GM18873 (cell line): ENCODE measurements around the gene GLCCI1.
"Not testable (repeated sequence)": the region's sequence is repeated elsewhere in the genome, so short reads cannot be mapped to it uniquely, and the experiment has no call there.

Experiments
- ATAC-seq: cut with Tn5 transposase; IDR thresholded peaks from one replicate; pipeline ENCODE4 v1.9.1; 2021; ENCODE audit warnings: mild to moderate bottlenecking, moderate library complexity, moderate number of reproducible peaks; ENCODE audit not compliant: unreplicated experiment, low FRiP score

GLCCI1 gene

DNA sequence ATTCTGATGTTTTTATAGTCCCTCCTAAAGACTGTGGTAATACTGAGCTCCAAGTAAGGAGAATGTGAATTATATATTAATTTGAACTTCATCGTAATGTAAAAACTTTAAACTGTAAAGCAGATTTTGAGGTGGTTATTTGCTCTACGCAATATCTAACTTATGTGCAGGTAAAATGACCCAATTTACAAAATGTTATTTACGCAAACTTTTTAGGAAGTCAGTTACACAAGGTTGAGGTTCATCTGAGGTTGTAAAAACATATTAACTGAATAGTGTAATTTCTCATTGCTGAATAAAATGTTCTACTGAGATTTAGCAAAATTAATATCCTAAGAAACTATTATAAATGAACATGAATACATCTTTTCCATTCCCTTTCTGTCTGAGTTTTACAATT, 15.8 kb downstream of the GLCCI1 start:
- no peak for ATAC-seq

DNA sequence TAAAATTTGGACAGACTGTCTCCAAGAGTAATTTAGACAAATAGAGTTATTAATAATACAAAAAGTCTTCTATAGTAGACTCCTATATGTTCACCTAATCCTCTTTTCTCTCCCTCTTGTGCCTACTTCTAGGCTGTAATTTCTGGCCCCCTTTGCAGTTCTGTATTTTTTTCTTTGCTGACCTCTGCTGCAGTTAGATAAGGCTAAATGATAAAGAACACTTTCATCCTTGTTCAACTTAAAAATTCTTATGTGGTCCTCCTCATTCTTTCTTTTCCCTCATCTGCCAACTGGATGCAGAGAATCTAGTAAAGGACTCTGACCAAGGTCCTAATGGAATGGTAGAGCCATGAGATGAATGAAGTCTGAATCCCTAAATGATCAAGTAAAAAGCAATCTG, 20.1 kb downstream of the GLCCI1 start:
- no peak for ATAC-seq

DNA sequence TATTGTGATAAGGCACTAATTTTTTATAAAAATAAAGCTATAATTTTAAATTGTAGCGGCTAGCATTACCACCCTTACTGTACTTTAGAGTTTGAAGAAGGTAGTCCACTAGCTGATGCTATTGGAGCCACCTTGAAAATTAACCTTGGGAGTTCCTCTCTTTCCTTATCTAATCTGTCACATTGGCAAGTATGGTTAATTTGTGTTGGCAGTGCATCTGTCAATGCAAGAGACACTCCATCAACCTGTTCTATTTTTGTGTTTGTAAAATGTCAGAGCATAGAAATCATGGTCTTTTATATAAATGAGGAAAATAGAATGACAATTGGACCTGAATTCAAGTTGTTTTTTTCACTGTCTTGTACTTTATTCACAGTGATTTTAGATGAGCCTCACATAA, 20.5 kb downstream of the GLCCI1 start:
- ATAC-seq = no peak

DNA sequence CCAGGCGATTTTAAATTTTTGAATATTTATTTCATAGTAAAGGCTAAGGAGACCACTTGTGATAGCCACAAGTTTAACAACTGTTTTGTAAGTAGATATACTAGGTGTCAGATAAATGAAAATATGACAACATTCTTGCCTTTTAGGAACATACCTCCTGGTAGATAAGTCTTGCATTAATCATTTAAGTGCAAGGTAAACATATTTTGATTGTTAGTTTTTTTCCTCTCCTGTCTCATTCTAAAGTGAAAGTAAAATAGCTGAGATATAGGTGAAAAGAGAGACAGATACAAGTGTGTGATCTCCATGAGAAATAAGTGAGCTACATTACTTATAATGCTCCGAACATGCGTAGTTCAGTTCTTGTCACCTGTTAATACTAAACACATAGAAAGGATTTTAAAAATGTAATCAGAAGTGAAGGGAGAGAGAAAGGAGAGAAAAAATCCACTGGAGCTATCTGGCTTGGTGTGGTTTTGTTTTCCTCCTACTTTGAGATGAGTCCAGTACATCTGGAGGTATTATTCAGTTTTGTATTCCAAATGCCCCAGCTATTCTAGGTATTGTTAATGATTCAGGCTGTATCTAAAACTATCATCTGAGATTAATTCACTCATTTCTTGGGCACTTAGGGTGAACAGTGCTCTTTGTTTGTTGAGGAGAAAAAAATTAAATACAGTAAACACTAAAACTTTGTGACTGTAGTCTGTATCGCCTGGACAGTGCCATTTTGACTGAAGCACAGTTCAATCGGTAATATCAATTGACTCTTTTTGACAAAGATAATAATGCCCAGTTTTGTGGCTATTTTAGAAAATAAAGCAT, 21.2 kb downstream of the GLCCI1 start:
- ATAC-seq = no peak

DNA sequence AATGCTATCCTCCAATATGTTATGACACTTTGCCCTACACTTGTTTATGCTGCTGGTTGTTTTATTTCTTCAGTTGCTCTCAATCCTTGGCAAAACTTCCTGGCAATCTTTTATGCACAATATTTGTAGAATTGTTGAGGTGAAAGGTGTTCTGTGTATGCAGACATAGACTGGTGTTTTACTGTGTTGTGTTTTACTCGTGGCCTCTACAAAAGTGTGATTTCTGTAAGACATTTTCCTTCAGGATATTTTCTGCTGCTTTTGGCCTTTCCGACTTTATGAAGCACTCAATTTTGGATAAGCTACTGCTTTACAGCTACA, 21.8 kb downstream of the GLCCI1 start:
- no peak for ATAC-seq

DNA sequence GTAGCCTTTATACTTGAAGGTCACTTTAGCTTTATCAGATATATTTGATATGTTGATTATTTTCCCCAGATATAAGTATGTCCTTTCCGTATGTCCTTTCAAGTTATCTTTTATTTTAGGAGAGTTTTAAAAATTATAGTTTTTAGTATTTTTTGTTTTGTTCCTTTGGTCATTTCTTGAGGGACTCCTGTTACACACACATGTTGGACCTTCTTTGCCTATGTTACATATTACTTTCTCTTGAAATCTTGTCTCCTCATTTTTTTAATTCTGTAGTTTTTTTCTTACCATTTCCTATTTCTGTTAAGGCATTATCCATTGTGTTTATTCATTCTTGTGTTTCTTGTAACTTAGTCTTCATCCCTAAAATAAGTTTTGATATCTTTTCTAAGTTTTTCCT, 23.9 kb downstream of the GLCCI1 start:
- no peak for ATAC-seq

DNA sequence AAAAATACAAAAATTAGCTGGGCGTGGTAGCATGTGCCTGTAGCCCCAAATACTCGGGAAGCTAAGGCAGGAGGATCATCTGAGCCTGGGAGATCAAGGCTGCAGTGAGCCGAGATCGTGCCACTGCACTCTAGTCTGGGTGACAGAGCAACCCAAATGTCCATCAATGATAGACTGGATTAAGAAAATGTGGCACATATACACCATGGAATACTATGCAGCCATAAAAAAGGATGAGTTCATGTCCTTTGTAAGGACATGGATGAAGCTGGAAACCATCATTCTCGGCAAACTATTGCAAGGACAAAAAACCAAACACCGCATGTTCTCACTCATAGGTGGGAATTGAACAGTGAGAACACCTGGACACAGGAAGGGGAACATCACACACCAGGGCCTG, 26.8 kb downstream of the GLCCI1 start:
- ATAC-seq = not testable (repeated sequence)

DNA sequence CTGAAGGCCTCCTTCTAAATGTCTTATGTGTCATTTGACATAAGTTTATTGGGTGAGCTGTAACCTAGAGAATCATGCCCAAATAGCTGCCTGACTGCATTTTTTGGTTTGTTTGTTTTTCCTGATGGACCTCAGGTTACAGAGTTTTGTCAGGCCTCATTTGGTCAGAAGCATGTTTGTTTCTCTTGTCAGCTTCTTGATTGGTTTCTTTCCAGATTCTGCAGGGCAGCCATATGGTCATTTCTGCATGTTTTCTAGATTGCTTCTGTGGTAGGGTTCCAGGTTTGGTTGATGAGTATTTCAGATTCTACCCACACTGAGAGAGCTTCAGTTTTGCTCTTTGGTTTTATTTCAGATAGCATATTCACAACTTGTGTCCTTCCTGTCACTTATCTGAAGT, 28.0 kb downstream of the GLCCI1 start:
- no peak for ATAC-seq

DNA sequence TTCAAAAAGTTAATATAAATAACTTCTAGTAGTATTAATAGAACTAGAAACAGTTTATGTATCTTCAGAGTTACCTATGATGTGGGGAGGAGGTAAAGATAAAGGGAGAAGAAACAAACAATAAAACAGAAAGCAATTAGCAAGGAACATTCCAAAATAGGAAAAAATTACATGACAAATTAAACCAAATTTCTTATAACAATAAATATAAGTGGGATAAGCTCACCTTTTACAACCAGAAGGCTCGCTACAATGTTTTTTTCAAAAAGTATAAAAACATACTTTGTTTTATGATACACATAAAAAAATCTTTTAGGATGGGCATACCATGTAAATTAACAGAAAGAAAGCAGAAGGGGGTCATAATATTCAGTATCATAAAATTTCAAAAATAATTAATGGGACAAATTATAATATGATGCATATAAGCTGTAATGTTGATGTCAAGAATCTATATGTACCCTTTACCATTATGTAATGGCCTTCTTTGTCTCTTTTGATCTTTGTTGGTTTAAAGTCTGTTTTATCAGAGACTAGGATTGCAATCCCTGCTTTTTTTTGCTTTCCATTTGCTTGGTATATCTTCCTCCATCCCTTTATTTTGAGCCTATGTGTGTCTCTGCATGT, 31.8 kb downstream of the GLCCI1 start:
- ATAC-seq = no peak

DNA sequence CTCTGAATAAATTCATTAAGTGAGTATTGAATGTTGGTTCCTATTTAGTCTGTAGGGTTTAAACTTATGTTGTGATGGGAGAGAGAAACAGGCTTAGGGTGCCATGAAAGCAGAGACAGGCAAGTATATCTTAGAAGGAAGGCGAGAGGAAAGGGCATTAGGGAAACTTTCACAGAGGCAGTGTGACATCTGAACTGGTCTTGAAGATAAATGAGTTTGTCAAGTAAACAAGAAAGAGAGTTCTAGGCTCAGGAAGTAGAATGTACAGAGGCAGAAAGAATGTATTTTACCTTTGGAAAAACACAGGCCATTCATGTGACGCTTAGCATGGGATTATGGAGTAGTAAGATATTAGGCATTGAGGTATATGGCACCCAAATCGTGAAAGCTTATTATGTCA, 34.5 kb downstream of the GLCCI1 start:
- ATAC-seq = no peak

DNA sequence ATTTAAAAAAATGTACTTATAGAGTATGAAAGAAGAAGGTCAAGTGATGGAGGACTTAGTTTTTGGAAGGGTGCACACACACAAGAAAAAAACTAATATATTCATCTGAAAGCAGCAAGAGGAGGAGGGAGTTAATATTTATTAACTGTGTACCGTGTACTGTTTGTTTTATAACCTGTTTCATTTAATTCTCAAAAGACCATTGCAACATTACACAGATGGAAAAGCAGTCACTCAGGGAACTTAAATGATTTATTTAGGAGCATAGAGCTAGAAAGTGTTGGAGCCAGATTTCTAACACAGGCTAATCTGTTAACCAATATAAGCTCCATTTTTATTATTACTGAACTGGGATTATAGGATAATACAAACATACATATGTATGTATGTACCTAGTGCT, 36.7 kb downstream of the GLCCI1 start:
- no peak for ATAC-seq

DNA sequence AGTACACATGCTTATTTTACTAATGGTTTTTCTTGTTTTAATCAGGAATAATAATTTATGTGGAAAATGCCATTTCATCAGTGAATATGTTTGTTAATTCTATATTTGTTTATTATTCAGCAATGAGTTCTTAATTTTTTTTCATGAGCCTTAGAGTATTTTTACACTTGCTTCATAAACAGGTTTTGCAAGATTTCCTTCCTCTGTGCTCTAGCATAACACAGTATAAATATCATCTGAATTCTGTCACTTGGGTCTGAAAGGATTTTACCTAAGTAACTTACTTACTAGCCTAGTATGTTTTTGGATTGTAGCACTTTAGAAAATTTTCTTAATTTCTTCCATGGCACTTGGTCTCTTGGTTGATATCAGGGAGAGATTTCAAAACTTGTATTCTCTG, 45.8 kb downstream of the GLCCI1 start:
- no peak for ATAC-seq

DNA sequence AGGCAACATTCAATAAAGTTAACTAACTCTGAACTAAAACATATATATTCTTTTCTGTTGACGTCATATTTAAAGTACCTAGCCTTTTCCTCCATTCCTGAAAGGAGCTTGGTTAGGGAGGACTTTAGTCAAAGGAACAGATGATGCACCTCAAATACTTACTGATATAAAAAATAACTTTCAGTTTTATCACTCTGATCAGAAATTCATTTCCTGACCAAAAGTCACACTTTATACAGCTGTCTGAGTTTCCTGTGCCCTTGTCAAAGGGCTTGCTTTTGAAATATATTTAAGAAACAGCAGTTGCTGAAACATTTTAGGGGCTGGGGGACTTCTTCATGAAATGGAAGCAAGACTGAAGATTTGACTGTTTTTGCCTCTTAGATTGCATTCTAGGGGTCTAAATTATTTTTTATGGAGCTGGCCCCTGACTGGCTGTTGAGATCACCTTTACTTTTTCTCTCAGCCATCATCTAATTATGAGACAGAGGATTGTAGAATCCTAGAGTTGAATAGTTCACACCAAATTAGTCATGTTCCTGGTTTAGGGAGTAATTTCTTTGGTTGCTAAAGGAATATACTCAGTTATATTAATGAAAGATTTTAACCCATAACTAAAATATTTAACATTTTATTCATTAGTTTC, 46.6 kb downstream of the GLCCI1 start:
- ATAC-seq = no peak

DNA sequence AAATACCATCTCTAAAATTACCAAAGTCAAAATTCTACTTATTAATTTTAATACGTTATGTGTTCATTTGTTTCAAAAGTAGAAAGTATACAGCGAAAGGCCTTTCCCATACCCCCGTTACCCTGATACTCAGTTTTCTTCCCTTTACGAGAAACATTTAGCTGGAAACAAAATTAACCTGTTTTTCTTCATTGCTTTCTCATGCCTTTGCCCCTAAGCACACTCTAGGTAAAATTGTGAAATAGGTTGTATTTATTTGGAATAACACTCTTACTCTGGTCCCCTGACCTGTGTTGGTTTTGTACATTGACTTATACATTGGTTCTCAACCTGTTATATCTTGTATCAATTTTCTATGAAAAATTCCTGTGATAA, 47.1 kb downstream of the GLCCI1 start:
- no peak for ATAC-seq

DNA sequence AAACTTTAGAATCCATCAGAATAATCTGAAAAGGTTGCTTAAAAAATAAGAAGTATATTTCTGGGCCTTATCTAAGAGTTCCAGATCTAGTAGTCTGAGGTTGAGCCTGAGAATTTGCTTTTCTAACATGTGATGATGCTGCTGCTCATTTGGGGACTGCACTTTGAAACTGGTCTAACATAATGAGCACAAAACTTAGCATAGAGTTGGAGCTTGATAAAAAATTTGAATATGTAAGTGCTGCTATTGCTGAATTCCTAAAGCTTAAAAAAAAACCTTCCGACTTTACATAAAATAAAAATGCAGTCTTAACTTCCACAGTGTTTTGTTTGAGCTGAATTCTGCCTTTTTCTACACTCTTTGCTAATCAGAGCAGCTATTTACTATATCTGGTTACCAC, 48.8 kb downstream of the GLCCI1 start:
- ATAC-seq = no peak

DNA sequence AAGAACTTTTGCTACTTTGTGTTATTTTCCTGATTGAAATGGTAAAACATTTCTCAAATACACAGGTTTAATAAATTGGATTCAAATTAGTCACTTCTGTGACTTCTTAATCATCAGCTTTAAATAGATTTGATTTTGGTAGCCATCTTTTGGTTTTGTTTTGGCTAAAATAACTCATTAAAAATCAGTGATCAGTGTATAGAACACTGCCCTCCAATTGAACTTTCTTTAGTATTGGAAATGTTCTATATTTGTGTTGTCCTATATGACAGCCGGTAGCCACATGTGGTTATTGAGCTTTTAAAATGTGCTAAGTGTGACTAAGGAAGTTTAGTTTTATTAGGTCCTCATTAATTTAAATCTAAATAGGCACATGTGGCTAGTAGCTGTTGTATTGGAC, 50.4 kb downstream of the GLCCI1 start:
- no peak for ATAC-seq

DNA sequence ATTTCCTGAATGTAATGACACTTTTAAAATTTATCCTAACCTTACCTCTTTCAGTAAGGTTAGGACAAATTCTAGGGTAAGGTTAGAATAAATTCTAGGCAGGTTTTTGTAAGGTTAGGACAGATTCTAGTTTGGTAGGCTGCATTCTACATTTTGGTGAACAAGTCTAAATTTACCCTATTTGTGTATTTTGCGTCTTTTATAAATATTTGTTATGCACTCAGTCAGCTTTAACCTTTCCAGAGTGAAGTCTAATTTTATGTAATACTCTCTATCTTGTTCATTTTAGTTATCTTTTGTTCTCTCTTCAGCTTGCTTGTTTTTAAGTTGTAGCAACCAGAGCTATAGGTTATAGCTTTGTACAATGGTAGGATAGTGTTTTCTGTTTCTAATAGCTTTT, 54.0 kb downstream of the GLCCI1 start:
- ATAC-seq = no peak

DNA sequence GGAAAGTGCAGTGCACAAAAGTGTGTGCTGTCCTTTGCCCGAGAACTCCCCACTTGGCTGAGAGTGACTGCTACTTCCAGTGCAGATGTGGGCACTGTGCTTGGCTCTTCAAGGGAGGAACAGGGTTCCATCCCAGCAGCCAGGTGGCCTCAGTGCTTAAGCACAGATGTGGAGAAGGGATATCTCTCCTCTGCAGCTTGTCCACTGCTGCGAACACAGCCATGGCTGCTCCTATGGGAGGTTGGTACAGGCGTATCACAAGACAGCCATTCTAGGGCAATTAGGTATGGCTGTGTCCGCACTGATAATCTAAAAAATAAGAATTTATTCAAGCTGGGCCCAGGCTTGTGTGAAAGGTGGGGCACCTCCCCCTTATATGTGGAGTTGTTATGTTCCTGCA, 66.6 kb downstream of the GLCCI1 start:
- ATAC-seq = no peak

DNA sequence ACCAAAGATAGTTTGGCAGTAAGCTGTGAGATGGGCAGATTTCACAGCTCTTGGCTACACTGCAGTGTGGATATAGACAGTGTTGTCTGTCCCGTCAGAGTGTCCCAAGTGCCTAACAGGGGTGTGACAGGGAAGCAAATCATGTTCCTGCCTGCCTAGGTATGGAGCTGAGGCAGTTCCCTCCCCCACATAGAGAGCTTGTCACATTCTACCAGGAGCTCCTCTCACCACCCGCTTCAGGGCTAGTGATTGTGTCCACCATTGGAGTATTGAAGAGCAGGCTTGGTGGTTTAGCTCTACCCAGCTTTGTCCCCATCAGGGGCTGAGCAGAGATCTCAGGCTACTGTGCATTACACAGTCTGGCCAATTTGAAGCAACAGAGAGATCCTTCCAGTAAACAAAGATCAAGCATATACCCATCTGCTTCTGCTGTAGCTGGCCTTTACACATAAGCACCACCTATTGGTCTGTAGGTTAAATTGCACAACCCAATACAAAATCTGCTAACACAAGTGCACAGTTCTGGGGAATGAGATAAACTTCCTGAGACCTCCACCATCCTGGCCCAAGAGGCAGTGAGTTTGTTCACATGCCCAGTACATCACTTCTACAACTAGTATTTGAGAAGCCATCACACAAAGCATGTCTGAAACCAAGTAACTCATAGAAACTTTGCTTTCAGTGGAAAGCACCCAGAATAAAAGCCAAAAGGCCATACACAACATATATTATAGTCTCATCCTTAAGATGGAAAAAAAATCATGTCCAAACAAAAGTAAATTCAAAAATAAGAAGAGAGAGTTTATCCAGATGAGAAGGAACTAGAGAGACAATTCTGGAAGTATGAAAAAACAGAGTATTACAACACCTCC, 67.3 kb downstream of the GLCCI1 start:
- no peak for ATAC-seq

DNA sequence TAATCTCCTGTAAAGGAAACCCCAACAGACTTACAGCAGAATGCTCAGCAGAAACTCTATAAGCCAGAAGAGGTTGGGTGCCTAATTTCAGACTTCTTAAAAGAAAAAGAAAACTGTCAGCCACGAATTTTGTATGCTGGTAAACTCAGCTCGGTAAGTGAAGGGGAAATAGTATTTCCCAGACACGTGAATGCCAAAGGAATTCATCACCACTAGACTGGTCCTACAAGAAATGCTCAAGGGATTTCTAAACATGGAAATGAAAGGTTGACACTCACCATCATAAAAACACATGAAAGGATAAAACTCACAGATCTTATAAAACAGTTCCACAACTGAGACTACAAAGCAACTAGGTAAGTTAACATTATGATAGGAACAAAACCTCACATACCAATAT, 68.6 kb downstream of the GLCCI1 start:
- no peak for ATAC-seq

DNA sequence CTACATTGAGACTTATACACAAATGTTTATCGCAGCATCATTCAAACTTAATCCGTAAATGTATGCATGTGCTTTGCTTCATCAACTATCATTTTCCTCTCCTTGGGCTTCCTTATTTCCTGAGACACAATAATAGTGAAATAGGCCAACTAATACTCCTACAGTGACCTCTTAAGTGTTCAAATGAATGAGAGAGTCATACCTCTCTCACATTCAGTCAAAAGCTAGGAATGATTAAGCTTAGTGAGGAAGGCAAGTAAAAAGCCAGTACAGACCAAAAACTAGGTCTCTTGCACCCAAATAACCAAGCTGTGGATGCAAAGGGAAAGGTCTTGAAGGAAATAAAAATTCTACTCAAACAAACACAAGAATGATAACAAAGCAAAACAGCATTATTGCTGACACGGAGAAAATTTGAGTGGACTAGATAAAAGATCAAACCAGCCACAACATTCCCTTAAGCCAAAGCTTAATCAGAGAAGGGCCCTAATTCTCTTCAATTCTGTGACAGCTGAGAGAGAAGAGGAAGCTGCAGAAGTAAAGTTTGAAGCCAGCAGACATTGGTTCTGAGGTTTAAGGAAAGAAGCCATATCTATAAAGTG, 72.3 kb downstream of the GLCCI1 start:
- ATAC-seq = no peak
